MM.1S (cell line): ENCODE measurements around the gene THRB.

Experiments
- EZH2 ChIP-seq: fragments of 300-600 bp; sonication (generic); optimal IDR thresholded peaks from 2 replicates; pipeline ENCODE3; 2017; ENCODE audit warnings: low read depth, mild to moderate bottlenecking, antibody characterized with exemption, low read length, mixed read lengths
- TF ChIP-seq, protein P1 (sequence below): fragments of 300-600 bp; sonication (generic); IDR thresholded peaks from 2 replicates; pipeline ENCODE4 v1.5.1; 2016; ENCODE audit warnings: antibody characterized with exemption, low read length, mixed read lengths

GRCh38 chr3:24400015-24400414 is 94.6 kb downstream of the THRB start:
- no peak for TF ChIP-seq EZH2
- TF ChIP-seq, protein P1, sequence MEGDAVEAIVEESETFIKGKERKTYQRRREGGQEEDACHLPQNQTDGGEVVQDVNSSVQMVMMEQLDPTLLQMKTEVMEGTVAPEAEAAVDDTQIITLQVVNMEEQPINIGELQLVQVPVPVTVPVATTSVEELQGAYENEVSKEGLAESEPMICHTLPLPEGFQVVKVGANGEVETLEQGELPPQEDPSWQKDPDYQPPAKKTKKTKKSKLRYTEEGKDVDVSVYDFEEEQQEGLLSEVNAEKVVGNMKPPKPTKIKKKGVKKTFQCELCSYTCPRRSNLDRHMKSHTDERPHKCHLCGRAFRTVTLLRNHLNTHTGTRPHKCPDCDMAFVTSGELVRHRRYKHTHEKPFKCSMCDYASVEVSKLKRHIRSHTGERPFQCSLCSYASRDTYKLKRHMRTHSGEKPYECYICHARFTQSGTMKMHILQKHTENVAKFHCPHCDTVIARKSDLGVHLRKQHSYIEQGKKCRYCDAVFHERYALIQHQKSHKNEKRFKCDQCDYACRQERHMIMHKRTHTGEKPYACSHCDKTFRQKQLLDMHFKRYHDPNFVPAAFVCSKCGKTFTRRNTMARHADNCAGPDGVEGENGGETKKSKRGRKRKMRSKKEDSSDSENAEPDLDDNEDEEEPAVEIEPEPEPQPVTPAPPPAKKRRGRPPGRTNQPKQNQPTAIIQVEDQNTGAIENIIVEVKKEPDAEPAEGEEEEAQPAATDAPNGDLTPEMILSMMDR: no peak
